Skeletal muscle tissue (tissue), 4 donors: ENCODE data around the gene MACROH2A1. TPM values are rescaled to one million over a fixed set of nuclear protein-coding genes. Genes with fewer than 3 reads are reported as not detected.
A peak's percentile ranks its signal among the peaks of the same experiment; 100 is the strongest.

Experiments used
- H3K27ac ChIP-seq: one replicate; pipeline ENCODE4 v1.7.0; 2013; ENCODE audit warnings: mild to moderate bottlenecking, low read depth, low read length, inconsistent platforms
- H3K27me3 ChIP-seq, 3 donors: one replicate each; pipeline ENCODE4 v1.7.0; 2013; ENCODE audit warnings: low read length in 3 of 3; ENCODE audit not compliant: control insufficient read depth in 3 of 3, insufficient read depth in 3 of 3
- H3K36me3 ChIP-seq, 3 donors: one replicate each; pipeline ENCODE4 v1.7.0; 2013; ENCODE audit warnings: low read length in 3 of 3; ENCODE audit not compliant: control insufficient read depth in 3 of 3, insufficient read depth in 3 of 3
- H3K4me1 ChIP-seq, 3 donors: one replicate each; pipeline ENCODE4 v1.7.0; 2013; ENCODE audit warnings: low read length in 3 of 3, mild to moderate bottlenecking in 3 of 3; ENCODE audit not compliant: control insufficient read depth in 3 of 3, insufficient read depth in 3 of 3
- H3K4me3 ChIP-seq, 3 donors: one replicate each; pipeline ENCODE4 v1.7.0; 2013; ENCODE audit warnings: low read length in 3 of 3
- H3K9ac ChIP-seq, 3 donors: one replicate each; pipeline ENCODE4 v1.7.0; 2013; ENCODE audit warnings: low read length in 3 of 3, mild to moderate bottlenecking in 3 of 3, moderate library complexity in 2 of 3, low read depth in 1 of 3
- H3K9me3 ChIP-seq, 3 donors: one replicate each; pipeline ENCODE4 v1.7.0; 2013; ENCODE audit warnings: low read length in 3 of 3; ENCODE audit not compliant: control insufficient read depth in 3 of 3
- total RNA-seq: library from RNA; depleted of rRNA; stranded (reverse); fragments of >200 nt; gene quantifications from one replicate; pipeline ENCODE4 v1.2.3, GENCODE V29; 2014
- donor health status: Osteomylitis.

Gene MACROH2A1
- total RNA-seq, 1 donor from 2014 or later = 86.1 TPM

- no peak overlapping the region for H3K4me3 ChIP-seq
- no peaks in the 10 kb centered on the region for H3K9me3 ChIP-seq
- H3K27ac ChIP-seq = no peak overlapping the region
- H3K27me3 ChIP-seq = no peaks in the 10 kb centered on the region
- no peaks in the 10 kb centered on the region for H3K36me3 ChIP-seq
- H3K9ac ChIP-seq = peak overlapping the region in 1 of 3 donors; percentile 92
- H3K4me1 ChIP-seq = peaks cover 42 to 67% (median 49%) of the 10 kb centered on the region in 3 donors
These were observed 1.9 kb downstream of the MACROH2A1 start for GRCh38 chr5:135397084-135397483.

GRCh38 chr5:135396459-135397055, 2.5 kb downstream of the MACROH2A1 start:
- Histone ChIP-seq H3K27me3 (no peaks in the 10 kb centered on the region), H3K9ac (peak overlapping the region in 2 of 3 donors; percentile 8 to 26), H3K9me3 (no peaks in the 10 kb centered on the region), H3K36me3 (no peaks in the 10 kb centered on the region), H3K27ac (no peak overlapping the region), H3K4me1 (peaks cover 47 to 72% (median 53%) of the 10 kb centered on the region in 3 donors), H3K4me3 (no peak overlapping the region)

- Histone ChIP-seq H3K4me1 (peaks cover 54 to 79% (median 60%) of the 10 kb centered on the region in 3 donors), H3K27me3 (no peaks in the 10 kb centered on the region), H3K9ac (no peak overlapping the region), H3K4me3 (no peak overlapping the region), H3K36me3 (no peaks in the 10 kb centered on the region), H3K9me3 (no peaks in the 10 kb centered on the region), H3K27ac (peak overlapping the region; percentile 45)
These were observed 3.2 kb downstream of the MACROH2A1 start for GRCh38 chr5:135395866-135396265.

GRCh38 chr5:135395451-135395850, 3.6 kb downstream of the MACROH2A1 start:
- Histone ChIP-seq H3K36me3 (no peaks in the 10 kb centered on the region), H3K9ac (no peak overlapping the region), H3K27me3 (no peaks in the 10 kb centered on the region), H3K9me3 (no peaks in the 10 kb centered on the region), H3K27ac (peak overlapping the region; percentile 45), H3K4me3 (no peak overlapping the region), H3K4me1 (peaks cover 55 to 82% (median 64%) of the 10 kb centered on the region in 3 donors)

GRCh38 chr5:135394095-135394494, 4.9 kb downstream of the MACROH2A1 start:
- Histone ChIP-seq H3K36me3 (peaks cover 0 to 2% (median under 1%) of the 10 kb centered on the region in 3 donors), H3K9ac (no peak overlapping the region), H3K9me3 (no peaks in the 10 kb centered on the region), H3K27ac (no peak overlapping the region), H3K27me3 (no peaks in the 10 kb centered on the region), H3K4me3 (peak overlapping the region in 1 of 3 donors; percentile 14), H3K4me1 (peaks cover 50 to 85% (median 58%) of the 10 kb centered on the region in 3 donors)

GRCh38 chr5:135393691-135394090, 5.3 kb downstream of the MACROH2A1 start:
- peaks cover 3 to 6% (median 4%) of the 10 kb centered on the region in 3 donors for H3K36me3 ChIP-seq
- H3K9me3 ChIP-seq = no peaks in the 10 kb centered on the region
- H3K27ac ChIP-seq = no peak overlapping the region
- H3K4me1 ChIP-seq = peaks cover 50 to 85% (median 58%) of the 10 kb centered on the region in 3 donors
- H3K4me3 ChIP-seq = no peak overlapping the region
- no peaks in the 10 kb centered on the region for H3K27me3 ChIP-seq
- no peak overlapping the region for H3K9ac ChIP-seq

- Histone ChIP-seq H3K36me3 (peaks cover 5 to 9% (median 7%) of the 10 kb centered on the region in 3 donors), H3K4me3 (no peak overlapping the region), H3K9me3 (no peaks in the 10 kb centered on the region), H3K27me3 (no peaks in the 10 kb centered on the region), H3K27ac (peak overlapping the region; percentile 5), H3K9ac (no peak overlapping the region), H3K4me1 (peaks cover 49 to 84% (median 57%) of the 10 kb centered on the region in 3 donors)
These were observed 5.8 kb downstream of the MACROH2A1 start for GRCh38 chr5:135393229-135393628.

GRCh38 chr5:135392256-135392655, 6.8 kb downstream of the MACROH2A1 start:
- H3K9ac ChIP-seq = no peak overlapping the region
- no peak overlapping the region for H3K4me3 ChIP-seq
- H3K27me3 ChIP-seq = no peaks in the 10 kb centered on the region
- H3K27ac ChIP-seq = peak overlapping the region; percentile 7
- H3K36me3 ChIP-seq = peaks cover 7 to 9% (median 9%) of the 10 kb centered on the region in 3 donors
- no peaks in the 10 kb centered on the region for H3K9me3 ChIP-seq
- peaks cover 47 to 79% (median 52%) of the 10 kb centered on the region in 3 donors for H3K4me1 ChIP-seq

GRCh38 chr5:135391869-135392255, 7.2 kb downstream of the MACROH2A1 start:
- Histone ChIP-seq H3K36me3 (peaks cover 9 to 12% (median 9%) of the 10 kb centered on the region in 3 donors), H3K9ac (peak overlapping the region in 1 of 3 donors; percentile 41), H3K4me1 (peaks cover 49 to 79% (median 52%) of the 10 kb centered on the region in 3 donors), H3K4me3 (no peak overlapping the region), H3K27me3 (no peaks in the 10 kb centered on the region), H3K9me3 (no peaks in the 10 kb centered on the region), H3K27ac (peak overlapping the region; percentile 7)

GRCh38 chr5:135391116-135391868, 7.7 kb downstream of the MACROH2A1 start:
- peaks cover 9 to 18% (median 9%) of the 10 kb centered on the region in 3 donors for H3K36me3 ChIP-seq
- H3K27ac ChIP-seq = peak overlapping the region; percentile 7
- peaks cover 52 to 79% (median 52%) of the 10 kb centered on the region in 3 donors for H3K4me1 ChIP-seq
- no peaks in the 10 kb centered on the region for H3K27me3 ChIP-seq
- H3K4me3 ChIP-seq = no peak overlapping the region
- H3K9ac ChIP-seq = peak overlapping the region in 1 of 3 donors; percentile 41
- no peaks in the 10 kb centered on the region for H3K9me3 ChIP-seq
